NCI-H2196 (cell line): ENCODE results near the gene ZNF280B.
"Not testable (repeated sequence)": the region's sequence is repeated elsewhere in the genome, so short reads cannot be mapped to it uniquely, and the experiment has no call there.

Experiments used
- DNase-seq: peaks from one replicate; lab custom pipeline; 2025; ENCODE audit not compliant: unreplicated experiment; lab: John Stamatoyannopoulos, UW

ZNF280B gene

GRCh38 chr22:22535662-22536061, 27.1 kb upstream of the ZNF280B start:
- DNase-seq, result no peak

GRCh38 chr22:22534604-22535415, 26.3 kb upstream of the ZNF280B start:
- no peak for DNase-seq

GRCh38 chr22:22533863-22534262, 25.3 kb upstream of the ZNF280B start:
- DNase-seq, result no peak

- no peak for DNase-seq
Observed at GRCh38 chr22:22533417-22533816, 24.9 kb upstream of the ZNF280B start.

- DNase-seq, result not testable (repeated sequence)
Observed at GRCh38 chr22:22532547-22533071, 24.1 kb upstream of the ZNF280B start.

GRCh38 chr22:22531770-22532546, 23.4 kb upstream of the ZNF280B start:
- no peak for DNase-seq

- DNase-seq, result no peak
Observed at GRCh38 chr22:22528780-22529179, 20.2 kb upstream of the ZNF280B start.

- DNase-seq, result no peak
Observed at GRCh38 chr22:22527312-22527711, 18.8 kb upstream of the ZNF280B start.

GRCh38 chr22:22526125-22526912, 17.8 kb upstream of the ZNF280B start:
- DNase-seq, result no peak

- no peak for DNase-seq
Observed at GRCh38 chr22:22523494-22523893, 15.0 kb upstream of the ZNF280B start.

- no peak for DNase-seq
Observed at GRCh38 chr22:22521631-22522030, 13.1 kb upstream of the ZNF280B start.

- no peak for DNase-seq
Observed at GRCh38 chr22:22520667-22521602, 12.4 kb upstream of the ZNF280B start.

- no peak for DNase-seq
Observed at GRCh38 chr22:22520020-22520656, 11.6 kb upstream of the ZNF280B start, which contains the start of gene ZNF280A. ZNF280A (minus strand) TSS chr22:22520270; CDS start chr22:22515630, 4,640 bp downstream.

- DNase-seq, result no peak
Observed at GRCh38 chr22:22519591-22519990, 11.0 kb upstream of the ZNF280B start.

GRCh38 chr22:22516992-22517391, 8.4 kb upstream of the ZNF280B start:
- DNase-seq, result no peak

- no peak for DNase-seq
Observed at GRCh38 chr22:22515890-22516289, 7.3 kb upstream of the ZNF280B start.

- not testable (repeated sequence) for DNase-seq
Observed at GRCh38 chr22:22514431-22514830, 5.9 kb upstream of the ZNF280B start.

GRCh38 chr22:22513619-22514018, 5.1 kb upstream of the ZNF280B start:
- DNase-seq, result no peak

GRCh38 chr22:22512951-22513350, 4.4 kb upstream of the ZNF280B start:
- DNase-seq, result no peak
